ENCODE results near the gene EHHADH. TPM values are rescaled to one million over a fixed set of nuclear protein-coding genes. Genes with fewer than 3 reads are reported as not detected.

EHHADH gene
- total RNA-seq, result 5.4 and 5.6 TPM in 2 replicates

DNA sequence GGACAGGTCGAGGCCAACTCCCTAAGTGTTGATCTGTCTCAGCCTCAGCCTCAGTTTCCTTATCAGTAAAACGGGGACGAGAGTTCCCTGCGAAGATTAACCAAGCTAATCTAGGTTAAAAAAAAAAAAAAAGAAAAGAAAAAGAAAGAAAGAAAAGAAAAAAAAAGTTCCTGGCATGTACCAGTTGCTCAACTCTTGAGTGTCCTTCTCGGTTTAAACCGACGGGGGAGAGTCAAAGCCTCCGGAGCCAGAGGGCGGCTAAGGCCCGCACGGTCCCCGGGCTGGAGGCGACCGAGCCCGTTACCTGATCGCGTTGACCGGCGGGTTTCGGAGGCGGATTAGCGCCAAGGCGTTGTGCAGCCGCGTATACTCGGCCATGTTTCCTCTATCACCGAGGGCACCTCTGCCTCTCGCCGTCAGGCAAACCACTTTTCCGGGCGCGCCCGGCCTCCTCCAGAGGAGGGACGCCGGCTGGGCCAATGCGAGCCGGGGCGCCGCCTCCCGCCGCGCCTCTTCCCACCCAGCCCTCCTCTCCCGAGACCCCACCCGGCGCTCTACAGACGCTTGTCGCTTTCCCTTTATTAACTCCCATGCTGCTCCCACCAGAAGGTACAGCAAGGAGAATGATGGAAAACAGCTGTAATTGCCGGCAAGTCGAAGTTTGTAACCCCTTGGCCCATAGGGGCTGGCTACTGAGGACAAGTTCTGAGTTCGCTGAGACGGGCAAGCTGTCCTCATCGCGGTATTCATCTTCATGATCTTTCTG is at the start of gene EHHADH:
TSS of gene EHHADH (minus strand) at position 405 of the 766 bp plus-strand sequence. CDS start at position 378, 27 bp downstream.

DNA sequence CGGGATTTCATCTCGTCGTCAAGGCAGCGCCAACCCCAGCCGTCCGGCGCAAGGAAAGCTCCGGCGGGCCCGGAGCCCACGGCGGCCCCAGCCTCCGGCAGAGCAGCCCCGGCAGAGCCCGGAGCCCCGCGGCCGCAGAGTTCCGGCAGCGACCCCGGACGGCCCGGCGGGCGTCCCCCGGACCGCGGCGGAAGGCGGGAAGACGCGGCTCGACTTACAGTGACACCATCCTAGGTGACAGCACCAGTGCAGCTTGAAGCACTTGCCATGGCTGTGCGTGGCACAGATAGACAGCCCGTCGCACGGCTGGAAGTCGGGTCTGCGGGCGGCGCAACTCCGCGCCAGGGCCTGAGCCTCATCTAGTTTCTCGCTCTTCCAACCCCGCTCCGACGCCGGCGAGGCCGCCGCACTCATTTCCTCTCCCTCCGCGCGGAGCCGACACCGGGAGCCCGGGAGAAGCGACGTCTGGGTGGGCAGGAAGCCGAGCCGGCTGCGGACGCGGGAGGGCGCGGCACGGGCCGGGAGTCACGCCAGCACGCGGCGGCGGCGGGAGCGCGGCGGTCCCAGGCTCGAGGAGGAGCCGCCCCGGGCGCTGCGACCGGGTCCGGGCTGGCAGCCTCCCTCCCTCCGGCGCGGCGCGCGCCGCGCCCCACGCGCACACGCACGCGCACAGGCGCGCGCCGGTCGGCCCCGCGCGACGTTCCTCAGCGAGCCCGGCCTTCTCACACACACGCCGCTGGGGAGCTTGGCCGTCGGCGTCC is 101.3 kb downstream of the EHHADH start, which contains the start of gene C3orf70:
TSS of gene C3orf70 (minus strand) at position 651 of the 761 bp plus-strand sequence. CDS start at position 414, 237 bp downstream.

Other genes starting within 250 kb of the EHHADH start
- gene C3orf70, start 101.0 kb downstream of the EHHADH start, total RNA-seq, result 0.75 and 1.4 TPM in 2 replicates
- 15.2 and 18.4 TPM in 2 replicates for gene MAP3K13, start 109.1 kb upstream of the EHHADH start, total RNA-seq
- 9.7 and 10.1 TPM in 2 replicates for gene TMEM41A, start 245.0 kb upstream of the EHHADH start, total RNA-seq